Memory B cell (primary cell): ENCODE data around the gene C5orf47.

Experiments
- ATAC-seq: fragments of 150-1000 bp; cut with Tn5 transposase; 2 replicates; pipeline ENCODE4 v1.10.0; 2021; ENCODE audit warnings: low read depth, mild to moderate bottlenecking, moderate library complexity
- DNase-seq, 2 donors: peaks; one replicate each; pipeline ENCODE4 v3.0.0; 2022; ENCODE audit warnings: low spot score in 2 of 2
- H3K27ac Mint-ChIP-seq: one replicate; pipeline ENCODE4 v1.8.0; 2022; ENCODE audit warnings: mild to moderate bottlenecking, moderate library complexity, mixed read lengths
- H3K27me3 Mint-ChIP-seq: one replicate; pipeline ENCODE4 v1.8.0; 2022; ENCODE audit warnings: mixed read lengths
- H3K36me3 Mint-ChIP-seq: one replicate; pipeline ENCODE4 v1.8.0; 2022; ENCODE audit warnings: mild to moderate bottlenecking, mixed read lengths
- H3K4me1 Mint-ChIP-seq: one replicate; pipeline ENCODE4 v1.8.0; 2022; ENCODE audit warnings: mixed read lengths
- H3K4me3 Mint-ChIP-seq: one replicate; pipeline ENCODE4 v1.8.0; 2022; ENCODE audit warnings: mild to moderate bottlenecking, moderate library complexity, mixed read lengths
- H3K9me3 Mint-ChIP-seq: one replicate; pipeline ENCODE4 v1.8.0; 2022; ENCODE audit warnings: mixed read lengths

The C5orf47 gene, protein sequence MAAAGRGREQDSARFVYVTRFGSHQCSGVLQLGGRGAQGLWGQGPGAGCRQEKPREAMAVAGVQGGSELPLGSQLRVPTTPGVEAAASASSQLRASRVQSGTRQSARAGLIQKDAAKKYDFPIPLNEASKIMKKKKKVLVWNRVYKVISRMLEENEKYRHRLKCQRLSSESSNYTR

DNA sequence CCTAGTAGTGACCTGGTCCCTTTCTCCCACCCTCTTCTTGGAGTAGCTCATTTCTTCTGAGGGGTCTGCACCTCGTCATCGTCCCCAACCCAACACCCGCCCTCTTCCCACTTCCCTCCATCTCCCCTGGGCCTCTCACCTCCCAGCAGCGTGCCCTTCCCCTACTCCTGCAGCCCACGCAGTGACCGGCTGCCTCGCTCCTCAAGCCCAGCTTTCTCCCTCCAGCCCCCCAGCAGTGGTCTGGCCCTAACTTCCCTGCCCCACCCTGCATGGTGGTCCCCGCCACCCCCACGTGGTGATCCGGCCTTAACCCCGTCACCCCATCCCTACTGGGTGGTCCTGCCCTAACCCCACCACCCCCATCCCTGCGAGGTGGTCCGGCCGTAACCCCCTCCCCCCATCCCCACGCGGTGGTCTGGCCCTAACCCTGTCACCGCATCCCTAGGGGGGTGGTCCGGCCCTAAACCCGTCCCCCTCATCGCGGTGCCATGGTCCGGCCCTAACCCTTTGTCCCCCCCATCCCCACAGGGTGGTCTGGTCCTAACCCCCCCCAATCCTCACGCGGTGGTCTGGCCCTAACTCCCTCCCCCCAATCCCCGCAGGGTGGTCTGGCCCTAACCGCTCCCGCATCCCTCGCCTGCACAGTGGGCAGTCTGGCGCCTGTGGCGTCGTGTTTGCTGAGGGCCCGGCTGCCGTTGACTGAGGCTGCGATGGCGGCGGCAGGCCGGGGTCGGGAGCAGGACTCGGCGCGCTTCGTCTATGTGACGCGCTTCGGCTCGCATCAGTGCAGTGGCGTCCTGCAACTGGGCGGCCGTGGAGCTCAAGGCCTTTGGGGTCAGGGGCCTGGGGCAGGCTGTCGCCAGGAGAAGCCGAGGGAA is at the start of gene C5orf47:
Gene C5orf47, plus strand, starts transcription at position 617 of the 878 bp plus-strand sequence. Its CDS starts 94 bp downstream, at position 711.
- Mint-ChIP-seq H3K27ac (no peak within 1 kb of the TSS), H3K9me3 (no peaks in the 10 kb centered on the region), H3K27me3 (peaks cover 11% of the 10 kb centered on the region), H3K36me3 (no peaks in the 10 kb centered on the region), H3K4me3 (no peak within 1 kb of the TSS), H3K4me1 (no peaks in the 10 kb centered on the region)
- no peak for DNase-seq
- ATAC-seq = no peak

DNA sequence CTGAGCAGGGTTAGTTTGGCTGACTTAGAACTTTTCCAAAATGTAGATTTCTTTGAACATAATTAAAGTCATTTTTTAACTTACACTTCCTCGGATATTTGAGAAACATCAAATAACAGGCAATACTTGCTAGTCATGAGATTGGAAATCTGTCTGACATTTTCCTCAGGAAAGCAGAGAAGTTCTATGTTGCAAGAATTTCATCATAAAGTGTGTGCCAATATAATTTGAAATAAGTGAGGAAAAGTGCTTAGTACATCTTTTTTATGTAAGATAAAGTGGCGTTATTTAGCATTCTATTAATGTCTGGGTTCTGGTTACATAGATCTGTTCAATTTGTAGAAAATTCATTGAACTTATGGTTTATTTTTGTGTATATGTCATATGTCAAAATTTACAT is 48.7 kb upstream of the C5orf47 start:
- H3K27me3 Mint-ChIP-seq = no peaks in the 10 kb centered on the region
- H3K4me1 Mint-ChIP-seq = peaks cover 2% of the 10 kb centered on the region
- H3K9me3 Mint-ChIP-seq = no peaks in the 10 kb centered on the region
- no peak overlapping the region for H3K27ac Mint-ChIP-seq
- no peak overlapping the region for H3K4me3 Mint-ChIP-seq
- peaks cover 6% of the 10 kb centered on the region for H3K36me3 Mint-ChIP-seq
- ATAC-seq (no peak), DNase-seq (no peak)

- DNase-seq (no peak), ATAC-seq (no peak)
- peaks cover 10% of the 10 kb centered on the region for H3K36me3 Mint-ChIP-seq
- no peak overlapping the region for H3K4me3 Mint-ChIP-seq
- H3K27ac Mint-ChIP-seq = no peak overlapping the region
- H3K4me1 Mint-ChIP-seq = peaks cover 2% of the 10 kb centered on the region
- no peaks in the 10 kb centered on the region for H3K9me3 Mint-ChIP-seq
- H3K27me3 Mint-ChIP-seq = no peaks in the 10 kb centered on the region
Observed at GRCh38 chr5:173941102-173941501, 47.9 kb upstream of the C5orf47 start.

- no peaks in the 10 kb centered on the region for H3K27me3 Mint-ChIP-seq
Observed at GRCh38 chr5:173941758-173942401, 47.1 kb upstream of the C5orf47 start.

DNA sequence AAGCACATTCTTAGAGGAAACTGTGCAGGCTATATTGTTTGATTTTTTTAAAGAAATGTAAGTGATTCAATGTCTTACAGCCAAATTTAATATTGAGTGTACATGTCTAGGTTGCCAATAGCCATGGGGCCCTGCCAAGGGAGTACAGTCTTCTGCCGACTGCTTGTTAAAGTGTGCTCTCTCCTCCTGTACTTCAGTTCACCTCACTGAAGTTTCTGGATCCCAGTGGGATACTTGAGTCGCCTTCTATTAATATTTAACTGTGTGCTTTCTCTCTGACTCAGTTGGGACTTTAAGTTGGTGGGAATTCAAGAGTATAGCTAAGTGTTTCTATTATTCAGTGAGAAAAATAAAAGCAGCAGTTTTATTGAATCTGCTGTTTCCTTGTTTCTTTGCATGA is 44.5 kb upstream of the C5orf47 start:
- peaks cover 29% of the 10 kb centered on the region for H3K36me3 Mint-ChIP-seq
- no peaks in the 10 kb centered on the region for H3K9me3 Mint-ChIP-seq
- no peaks in the 10 kb centered on the region for H3K27me3 Mint-ChIP-seq
- H3K27ac Mint-ChIP-seq = no peak overlapping the region
- ATAC-seq (no peak), DNase-seq (no peak)
- H3K4me1 Mint-ChIP-seq = peaks cover 2% of the 10 kb centered on the region
- H3K4me3 Mint-ChIP-seq = no peak overlapping the region

More at GRCh38 chr5:173941758-173942401, 47.1 kb upstream of the C5orf47 start:
- Mint-ChIP-seq H3K27ac (no peak overlapping the region), H3K36me3 (peaks cover 15% of the 10 kb centered on the region), H3K4me1 (peaks cover 2% of the 10 kb centered on the region), H3K9me3 (no peaks in the 10 kb centered on the region), H3K4me3 (no peak overlapping the region)
- ATAC-seq (no peak), DNase-seq (no peak)

DNA sequence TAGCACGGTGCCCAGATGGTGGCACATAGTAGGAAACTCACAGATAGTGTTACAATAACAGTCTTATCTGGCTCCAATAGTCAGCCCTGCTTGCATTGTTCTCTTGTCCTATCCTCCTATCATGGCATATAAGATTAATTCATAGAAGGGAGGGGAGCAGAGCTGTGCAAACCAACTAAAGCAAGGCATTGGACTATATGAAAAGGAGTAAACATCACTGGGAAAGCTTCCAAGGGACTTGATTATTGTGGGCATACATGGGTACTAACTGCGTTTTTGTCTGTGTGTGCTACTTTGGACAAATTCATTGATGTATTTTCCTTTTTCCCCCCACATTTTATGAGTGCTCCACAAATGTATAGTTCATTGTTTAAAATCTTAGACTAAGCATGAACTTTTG is 43.8 kb upstream of the C5orf47 start:
- Mint-ChIP-seq H3K4me1 (peaks cover 2% of the 10 kb centered on the region), H3K4me3 (no peak overlapping the region), H3K9me3 (no peaks in the 10 kb centered on the region), H3K27me3 (no peaks in the 10 kb centered on the region), H3K36me3 (peaks cover 33% of the 10 kb centered on the region), H3K27ac (no peak overlapping the region)
- DNase-seq (no peak), ATAC-seq (no peak)

- no peak for DNase-seq
- ATAC-seq = no peak
- Mint-ChIP-seq H3K36me3 (peaks cover 33% of the 10 kb centered on the region), H3K4me1 (peaks cover 2% of the 10 kb centered on the region), H3K27me3 (no peaks in the 10 kb centered on the region), H3K9me3 (no peaks in the 10 kb centered on the region), H3K4me3 (no peak overlapping the region), H3K27ac (no peak overlapping the region)
Observed at GRCh38 chr5:173946323-173946722, 42.6 kb upstream of the C5orf47 start.

DNA sequence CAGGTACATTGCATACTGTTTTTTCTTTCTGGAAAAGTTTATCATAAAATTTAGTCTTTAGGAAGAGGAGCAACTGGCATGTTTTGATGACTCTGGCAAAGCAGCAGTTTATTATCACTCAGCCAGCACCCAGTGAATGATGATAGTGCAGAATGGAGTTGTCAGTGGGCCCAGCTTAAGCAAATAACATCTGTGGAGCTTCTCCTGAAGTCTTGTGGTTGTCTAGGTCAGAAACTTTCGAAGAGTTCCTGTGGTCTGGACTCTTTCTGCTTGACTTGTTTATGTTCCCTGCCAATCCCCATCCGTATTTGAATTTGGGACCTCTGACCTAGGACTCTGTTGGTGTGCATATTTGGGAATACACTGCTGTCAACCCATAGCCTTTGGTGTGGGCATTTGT is 38.1 kb upstream of the C5orf47 start:
- Mint-ChIP-seq H3K36me3 (peaks cover 52% of the 10 kb centered on the region), H3K27me3 (no peaks in the 10 kb centered on the region), H3K4me1 (no peaks in the 10 kb centered on the region), H3K27ac (no peak overlapping the region), H3K4me3 (no peak overlapping the region), H3K9me3 (no peaks in the 10 kb centered on the region)
- DNase-seq (no peak), ATAC-seq (no peak)

DNA sequence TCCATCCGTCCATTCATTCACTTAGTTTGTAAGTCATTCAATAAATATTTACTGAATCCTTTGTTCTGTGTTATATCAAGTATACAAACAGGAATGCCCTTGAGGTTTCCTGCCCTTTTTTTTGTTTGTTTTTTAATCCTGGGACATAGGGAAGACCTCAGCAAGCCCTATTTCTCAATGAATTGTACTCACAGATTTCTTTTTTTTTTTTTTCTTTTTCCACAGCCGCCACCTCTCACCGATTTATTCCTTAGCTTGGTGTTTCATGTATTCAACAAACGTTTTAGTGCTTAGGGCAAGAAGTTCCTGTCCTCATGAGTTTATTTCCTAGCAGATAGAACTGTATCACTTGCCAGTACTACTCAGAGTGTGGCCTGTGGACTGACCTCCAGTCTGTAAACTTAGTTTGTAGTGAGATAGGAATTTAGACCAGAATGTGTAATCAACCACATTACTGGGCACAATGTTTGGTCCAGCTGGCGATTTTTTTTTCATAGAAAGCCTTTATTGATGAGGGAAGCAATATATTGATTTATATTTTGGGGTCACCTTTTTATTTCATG is 35.4 kb upstream of the C5orf47 start:
- peak overlapping the region; percentile 69 for H3K27ac Mint-ChIP-seq
- peaks cover 37% of the 10 kb centered on the region for H3K36me3 Mint-ChIP-seq
- no peaks in the 10 kb centered on the region for H3K9me3 Mint-ChIP-seq

GRCh38 chr5:173954671-173955521 is 34.1 kb upstream of the C5orf47 start:
- no peak overlapping the region for H3K4me3 Mint-ChIP-seq
- H3K9me3 Mint-ChIP-seq = no peaks in the 10 kb centered on the region
- no peak for DNase-seq
- H3K27me3 Mint-ChIP-seq = no peaks in the 10 kb centered on the region
- H3K27ac Mint-ChIP-seq = no peak overlapping the region
- no peak for ATAC-seq
- H3K4me1 Mint-ChIP-seq = no peaks in the 10 kb centered on the region
- peaks cover 32% of the 10 kb centered on the region for H3K36me3 Mint-ChIP-seq

More for the DNA sequence above, 35.4 kb upstream of the C5orf47 start:
- no peak overlapping the region for H3K4me3 Mint-ChIP-seq
- DNase-seq (no peak), ATAC-seq (no peak)
- H3K27me3 Mint-ChIP-seq = no peaks in the 10 kb centered on the region
- no peaks in the 10 kb centered on the region for H3K4me1 Mint-ChIP-seq

DNA sequence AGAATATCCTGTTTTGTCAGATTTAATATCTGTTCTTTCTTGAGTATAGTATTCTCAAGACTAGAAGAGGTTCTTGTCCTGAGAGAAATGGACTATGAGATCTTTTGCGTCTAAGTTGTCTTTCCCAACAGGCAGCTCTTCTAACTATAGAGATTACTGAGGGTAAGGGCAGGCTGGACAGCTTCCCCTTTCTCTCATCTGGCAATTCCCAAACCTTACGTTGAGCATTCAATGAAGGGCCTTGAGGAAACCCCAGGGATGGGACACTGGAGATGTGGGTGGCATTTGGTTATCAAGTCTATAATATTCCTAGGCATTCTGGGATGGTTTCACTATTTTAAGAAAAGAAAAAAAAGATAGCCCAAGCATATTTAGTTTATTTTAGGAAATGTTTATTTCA is 28.0 kb upstream of the C5orf47 start:
- ATAC-seq = no peak
- no peak overlapping the region for H3K27ac Mint-ChIP-seq
- no peak for DNase-seq

DNA sequence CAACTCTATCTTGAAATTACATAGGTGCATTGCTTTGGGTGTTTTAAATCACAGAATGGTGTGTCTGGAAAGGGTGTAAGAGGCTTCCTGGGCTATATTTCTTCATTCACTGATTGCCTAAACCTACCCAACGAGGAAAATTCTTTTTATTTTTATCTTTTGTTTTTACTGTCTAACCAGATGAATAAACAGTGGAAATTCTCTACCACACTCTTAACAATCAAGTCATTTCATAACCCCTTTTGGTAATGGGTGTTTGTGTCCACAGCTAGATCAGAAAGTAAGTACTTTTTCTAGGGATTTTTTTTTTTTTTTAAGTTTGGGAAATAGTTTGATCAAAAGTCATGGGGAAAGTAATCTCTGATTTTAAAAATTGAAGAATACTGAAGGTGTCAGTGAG is 27.6 kb upstream of the C5orf47 start:
- Mint-ChIP-seq H3K9me3 (no peaks in the 10 kb centered on the region), H3K27me3 (no peaks in the 10 kb centered on the region)

More for the DNA sequence above, 28.0 kb upstream of the C5orf47 start:
- no peaks in the 10 kb centered on the region for H3K9me3 Mint-ChIP-seq
- no peaks in the 10 kb centered on the region for H3K4me1 Mint-ChIP-seq
- no peaks in the 10 kb centered on the region for H3K27me3 Mint-ChIP-seq
- H3K36me3 Mint-ChIP-seq = peaks cover 4% of the 10 kb centered on the region
- H3K4me3 Mint-ChIP-seq = no peak overlapping the region

GRCh38 chr5:173962436-173962972 is 26.5 kb upstream of the C5orf47 start:
- Mint-ChIP-seq H3K4me3 (no peak overlapping the region), H3K4me1 (no peaks in the 10 kb centered on the region), H3K27me3 (peaks cover under 1% of the 10 kb centered on the region), H3K9me3 (no peaks in the 10 kb centered on the region), H3K27ac (no peak overlapping the region), H3K36me3 (peaks cover 2% of the 10 kb centered on the region)
- no peak for DNase-seq
- ATAC-seq = no peak

More for the DNA sequence above, 27.6 kb upstream of the C5orf47 start:
- no peak for ATAC-seq
- no peaks in the 10 kb centered on the region for H3K4me1 Mint-ChIP-seq
- no peak for DNase-seq
- H3K36me3 Mint-ChIP-seq = peaks cover 2% of the 10 kb centered on the region
- H3K4me3 Mint-ChIP-seq = no peak overlapping the region
- no peak overlapping the region for H3K27ac Mint-ChIP-seq
